ENCODE data around the gene DDX5. TPM values are rescaled to one million over a fixed set of nuclear protein-coding genes. Genes with fewer than 3 reads are reported as not detected.

Gene DDX5
- 1,000 to 10,000 TPM; 1,143 to 1,182 TPM for total RNA-seq

GRCh38 chr17:64506201-64506575, at the start of gene DDX5:
DDX5 (minus strand) TSS chr17:64506289; CDS start chr17:64506119, 170 bp downstream.
- Mint-ChIP-seq H3K4me1 (peaks cover 43% of the 10 kb centered on the region), H3K27me3 (no peaks in the 10 kb centered on the region), H3K36me3 (peaks cover 52% of the 10 kb centered on the region)

GRCh38 chr17:64555281-64555680, 49.2 kb upstream of the DDX5 start:
- no peaks in the 10 kb centered on the region for H3K9me3 Mint-ChIP-seq
- H3K36me3 Mint-ChIP-seq = peaks cover 15% of the 10 kb centered on the region
- H3K4me3 Mint-ChIP-seq = no peak overlapping the region
- H3K27me3 Mint-ChIP-seq = no peaks in the 10 kb centered on the region
- H3K27ac Mint-ChIP-seq = no peak overlapping the region
- H3K4me1 Mint-ChIP-seq = no peaks in the 10 kb centered on the region
- no peak for ATAC-seq (ENCODE audit: low read depth)
- no peak for DNase-seq
- POLR2A ChIA-PET = no interaction called here

More at GRCh38 chr17:64506201-64506575, at the start of gene DDX5:
- Mint-ChIP-seq H3K9me3 (no peaks in the 10 kb centered on the region), H3K4me3 (peak within 1 kb of the TSS; percentile 98), H3K27ac (peak within 1 kb of the TSS; percentile 100)
- ATAC-seq (ENCODE audit: low read depth) = peak; percentile 64
- POLR2A ChIA-PET = interaction anchor here (0.7 to 4.2 kb wide), 30 partner anchors 9 to 808 kb away, joined by 3 to 179 read pairs (median 8); partner anchors contain the start of genes PECAM1, POLG2, SMURF2 and TEX2
- peak; percentile 97 for DNase-seq

- no peaks in the 10 kb centered on the region for H3K27me3 Mint-ChIP-seq
- no peaks in the 10 kb centered on the region for H3K4me1 Mint-ChIP-seq
- no peaks in the 10 kb centered on the region for H3K9me3 Mint-ChIP-seq
- DNase-seq = no peak
- H3K4me3 Mint-ChIP-seq = no peak overlapping the region
- ATAC-seq (ENCODE audit: low read depth) = no peak
- POLR2A ChIA-PET = no interaction called here
- no peak overlapping the region for H3K27ac Mint-ChIP-seq
- peaks cover 15% of the 10 kb centered on the region for H3K36me3 Mint-ChIP-seq
These were observed 48.0 kb upstream of the DDX5 start for GRCh38 chr17:64554028-64554637.

- DNase-seq = no peak
These were observed 45.4 kb upstream of the DDX5 start for GRCh38 chr17:64551461-64551860.

GRCh38 chr17:64547319-64547718, 41.2 kb upstream of the DDX5 start:
- POLR2A ChIA-PET = no interaction called here
- no peak overlapping the region for H3K27ac Mint-ChIP-seq
- H3K4me1 Mint-ChIP-seq = no peaks in the 10 kb centered on the region
- H3K36me3 Mint-ChIP-seq = peaks cover 5% of the 10 kb centered on the region
- no peak for ATAC-seq (ENCODE audit: low read depth)
- H3K4me3 Mint-ChIP-seq = no peak overlapping the region
- no peaks in the 10 kb centered on the region for H3K27me3 Mint-ChIP-seq
- no peak for DNase-seq
- no peaks in the 10 kb centered on the region for H3K9me3 Mint-ChIP-seq

More at GRCh38 chr17:64551461-64551860, 45.4 kb upstream of the DDX5 start:
- Mint-ChIP-seq H3K27ac (no peak overlapping the region), H3K27me3 (no peaks in the 10 kb centered on the region), H3K36me3 (peaks cover 15% of the 10 kb centered on the region), H3K9me3 (no peaks in the 10 kb centered on the region), H3K4me1 (no peaks in the 10 kb centered on the region), H3K4me3 (no peak overlapping the region)
- POLR2A ChIA-PET = no interaction called here
- no peak for ATAC-seq (ENCODE audit: low read depth)

GRCh38 chr17:64546716-64547115, 40.6 kb upstream of the DDX5 start:
- H3K9me3 Mint-ChIP-seq = no peaks in the 10 kb centered on the region
- no peak overlapping the region for H3K27ac Mint-ChIP-seq
- peaks cover 5% of the 10 kb centered on the region for H3K36me3 Mint-ChIP-seq
- no peaks in the 10 kb centered on the region for H3K4me1 Mint-ChIP-seq
- H3K4me3 Mint-ChIP-seq = no peak overlapping the region
- no peak for DNase-seq
- POLR2A ChIA-PET = no interaction called here
- H3K27me3 Mint-ChIP-seq = no peaks in the 10 kb centered on the region
- ATAC-seq (ENCODE audit: low read depth) = no peak

GRCh38 chr17:64544742-64545141, 38.7 kb upstream of the DDX5 start:
- POLR2A ChIA-PET = no interaction called here
- H3K36me3 Mint-ChIP-seq = peaks cover 1% of the 10 kb centered on the region
- DNase-seq (no peak), ATAC-seq (ENCODE audit: low read depth) (no peak)
- no peaks in the 10 kb centered on the region for H3K9me3 Mint-ChIP-seq
- H3K27ac Mint-ChIP-seq = no peak overlapping the region
- H3K4me1 Mint-ChIP-seq = no peaks in the 10 kb centered on the region
- H3K27me3 Mint-ChIP-seq = no peaks in the 10 kb centered on the region
- H3K4me3 Mint-ChIP-seq = no peak overlapping the region

- DNase-seq (no peak), ATAC-seq (ENCODE audit: low read depth) (no peak)
- no peaks in the 10 kb centered on the region for H3K27me3 Mint-ChIP-seq
- peaks cover 2% of the 10 kb centered on the region for H3K4me1 Mint-ChIP-seq
- H3K4me3 Mint-ChIP-seq = no peak overlapping the region
- H3K9me3 Mint-ChIP-seq = no peaks in the 10 kb centered on the region
- no peak overlapping the region for H3K27ac Mint-ChIP-seq
- POLR2A ChIA-PET = interaction anchor here (1.3 kb wide), 1 partner anchor 35 kb away, joined by 3 read pairs; no protein-coding TSS in a partner anchor
- peaks cover 12% of the 10 kb centered on the region for H3K36me3 Mint-ChIP-seq
These were observed 34.2 kb upstream of the DDX5 start for GRCh38 chr17:64540118-64540776.

GRCh38 chr17:64538508-64539130, 32.5 kb upstream of the DDX5 start:
- no peak for DNase-seq
- ATAC-seq (ENCODE audit: low read depth) = no peak
- no peak overlapping the region for H3K4me3 Mint-ChIP-seq
- POLR2A ChIA-PET = interaction anchor here (1.9 kb wide), 1 partner anchor 33 kb away, joined by 12 read pairs; the partner anchor contains the start of genes CEP95 and DDX5
- no peaks in the 10 kb centered on the region for H3K27me3 Mint-ChIP-seq
- peaks cover 16% of the 10 kb centered on the region for H3K36me3 Mint-ChIP-seq
- peaks cover 2% of the 10 kb centered on the region for H3K4me1 Mint-ChIP-seq
- H3K9me3 Mint-ChIP-seq = no peaks in the 10 kb centered on the region
- H3K27ac Mint-ChIP-seq = peak overlapping the region; percentile 31

- H3K36me3 Mint-ChIP-seq = peaks cover 18% of the 10 kb centered on the region
- peaks cover 2% of the 10 kb centered on the region for H3K4me1 Mint-ChIP-seq
- H3K9me3 Mint-ChIP-seq = no peaks in the 10 kb centered on the region
- no peak for DNase-seq
- H3K4me3 Mint-ChIP-seq = no peak overlapping the region
- ATAC-seq (ENCODE audit: low read depth) = no peak
- POLR2A ChIA-PET = interaction anchor here (0.6 to 1.9 kb wide), 2 partner anchors 32 to 518 kb away, joined by 4 to 12 read pairs; partner anchors contain the start of genes CEP95 and DDX5
- no peaks in the 10 kb centered on the region for H3K27me3 Mint-ChIP-seq
- no peak overlapping the region for H3K27ac Mint-ChIP-seq
These were observed 31.4 kb upstream of the DDX5 start for GRCh38 chr17:64537488-64537887.

GRCh38 chr17:64536913-64537312, 30.8 kb upstream of the DDX5 start:
- Mint-ChIP-seq H3K4me1 (peaks cover 2% of the 10 kb centered on the region), H3K27me3 (no peaks in the 10 kb centered on the region), H3K27ac (no peak overlapping the region), H3K36me3 (peaks cover 18% of the 10 kb centered on the region), H3K9me3 (no peaks in the 10 kb centered on the region), H3K4me3 (no peak overlapping the region)
- no peak for DNase-seq
- POLR2A ChIA-PET = interaction anchor here (0.6 kb wide), 1 partner anchor 518 kb away, joined by 4 read pairs; no protein-coding TSS in a partner anchor
- ATAC-seq (ENCODE audit: low read depth) = no peak

- no peaks in the 10 kb centered on the region for H3K27me3 Mint-ChIP-seq
- H3K4me1 Mint-ChIP-seq = peaks cover 2% of the 10 kb centered on the region
- DNase-seq (no peak), ATAC-seq (ENCODE audit: low read depth) (no peak)
- peaks cover 18% of the 10 kb centered on the region for H3K36me3 Mint-ChIP-seq
- H3K4me3 Mint-ChIP-seq = no peak overlapping the region
- POLR2A ChIA-PET = no interaction called here
- no peaks in the 10 kb centered on the region for H3K9me3 Mint-ChIP-seq
- H3K27ac Mint-ChIP-seq = no peak overlapping the region
These were observed 29.3 kb upstream of the DDX5 start for GRCh38 chr17:64535357-64535756.

- peak; percentile 36 for ATAC-seq (ENCODE audit: low read depth)
- Mint-ChIP-seq H3K4me3 (no peak overlapping the region), H3K27ac (peak overlapping the region; percentile 69), H3K4me1 (peaks cover 2% of the 10 kb centered on the region), H3K27me3 (no peaks in the 10 kb centered on the region), H3K9me3 (no peaks in the 10 kb centered on the region), H3K36me3 (peaks cover 20% of the 10 kb centered on the region)
- POLR2A ChIA-PET = interaction anchor here (1.0 kb wide), 1 partner anchor 29 kb away, joined by 4 read pairs; no protein-coding TSS in a partner anchor
- DNase-seq = no peak
These were observed 28.1 kb upstream of the DDX5 start for GRCh38 chr17:64534187-64534586.

Measured in activated naive CD8-positive, alpha-beta T cell treated with anti-CD3 and anti-CD28 coated beads, Interleukin-2, amount 10 ng/mL, durations not matched to agents 7 days and 5 days (primary cell).